Endothelial cell of umbilical vein (primary cell): ENCODE measurements around the gene ADAM33. TPM values are rescaled to one million over a fixed set of nuclear protein-coding genes. Genes with fewer than 3 reads are reported as not detected.

Source experiments
- BruUV-seq: library from RNA; stranded (reverse); fragments of 400-500 nt; replicated peaks from 2 replicates; lab custom pipeline; 2021; lab: Mats Ljungman, UMichigan
- CTCF ChIA-PET: fragments of 300-600, 350-600 bp; sonication (Branson Sonifier 250); formaldehyde crosslinking; loops from one replicate; lab custom pipeline; 2021; ENCODE audit warnings: antibody characterized with exemption, inconsistent platforms; lab: Charles Lee
- POLR2A ChIA-PET: fragments of 300-600, 350-600 bp; sonication (Branson Sonifier 250); formaldehyde crosslinking; loops from one replicate; lab custom pipeline; 2021; ENCODE audit warnings: antibody characterized with exemption, inconsistent platforms; lab: Charles Lee
- DNase-seq: peaks from one replicate; pipeline ENCODE4 v3.0.0-alpha.2; 2011; ENCODE audit warnings: low read depth, low spot score
- FAIRE-seq: peaks from 2 replicates; lab custom pipeline; 2011; peaks lifted over from hg19 to GRCh38; lab: Jason Lieb, UNC
- H2AFZ ChIP-seq: 2 replicates; pipeline ENCODE4 v1.6.0; 2012; ENCODE audit warnings: low read depth, low read length, control low read depth, inconsistent platforms
- H3K27ac ChIP-seq: 2 replicates; pipeline ENCODE4 v1.5.1; 2011; ENCODE audit warnings: low read depth, mild to moderate bottlenecking, control low read depth, low read length, moderate library complexity; ENCODE audit not compliant: insufficient read depth
- H3K27me3 ChIP-seq, 2 experiments: 2 replicates each; pipeline versions ENCODE4 v1.6.0 to v1.6.1; 2011; ENCODE audit warnings: low read length in 2 of 2, mixed read lengths in 1 of 2; ENCODE audit not compliant: control insufficient read depth in 2 of 2, insufficient read depth in 2 of 2
- H3K36me3 ChIP-seq, 2 experiments: 2 replicates in 1 of 2; 3 replicates in 1 of 2; pipeline ENCODE4 v1.5.1; 2011; ENCODE audit warnings: low read length in 2 of 2, mild to moderate bottlenecking in 1 of 2, moderate library complexity in 1 of 2; ENCODE audit not compliant: control insufficient read depth in 2 of 2, insufficient read depth in 2 of 2; ENCODE audit errors: extremely low read depth in 1 of 2
- H3K4me1 ChIP-seq: 3 replicates; pipeline ENCODE4 v1.5.1; 2011; ENCODE audit warnings: mild to moderate bottlenecking, low read length; ENCODE audit not compliant: control insufficient read depth, insufficient read depth; ENCODE audit errors: extremely low read depth
- H3K4me2 ChIP-seq: 2 replicates; pipeline ENCODE4 v1.6.1; 2011; ENCODE audit warnings: low read length, control low read depth, mixed read lengths; ENCODE audit not compliant: insufficient read depth
- H3K4me3 ChIP-seq, 3 experiments: fragments of 200-600 bp in 1 of 3; sonication (generic), shearing (Covaris generic) in 1 of 3; replicated peaks in 1 of 3; 2 replicates each; pipeline ENCODE4 v1.5.1; 2011 to 2016; ENCODE audit warnings: control low read depth in 3 of 3, low read length in 3 of 3, mild to moderate bottlenecking in 2 of 3, inconsistent platforms in 1 of 3, low read depth in 1 of 3, moderate library complexity in 1 of 3; ENCODE audit not compliant: insufficient read depth in 1 of 3
- H3K79me2 ChIP-seq: 2 replicates; pipeline ENCODE4 v1.6.0; 2012; ENCODE audit warnings: low read length, inconsistent platforms; ENCODE audit not compliant: control insufficient read depth, insufficient read depth
- H3K9ac ChIP-seq: replicated peaks from 2 replicates; pipeline ENCODE3; 2011; ENCODE audit warnings: low read length, control low read depth; ENCODE audit not compliant: insufficient read depth; ENCODE audit errors: extremely low read depth
- H3K9me1 ChIP-seq: replicated peaks from 3 replicates; pipeline ENCODE4 v1.6.0; 2011; ENCODE audit warnings: mild to moderate bottlenecking, low read length; ENCODE audit not compliant: control insufficient read depth, insufficient read depth; ENCODE audit errors: extremely low read depth
- H3K9me3 ChIP-seq: replicated peaks from 2 replicates; pipeline ENCODE4 v1.5.1; 2012; ENCODE audit warnings: low read length, inconsistent platforms; ENCODE audit not compliant: control insufficient read depth, insufficient read depth
- H4K20me1 ChIP-seq: replicated peaks from 2 replicates; pipeline ENCODE3; 2011; ENCODE audit warnings: mild to moderate bottlenecking, low read length; ENCODE audit not compliant: control insufficient read depth, insufficient read depth; ENCODE audit errors: extremely low read depth
- EZH2 ChIP-seq: IDR thresholded peaks from 2 replicates; pipeline ENCODE4 v1.6.1; 2012; ENCODE audit warnings: borderline replicate concordance, low read depth, mild to moderate bottlenecking, moderate library complexity, low read length, inconsistent platforms; ENCODE audit not compliant: severe bottlenecking
- FOS ChIP-seq: IDR thresholded peaks from 2 replicates; pipeline ENCODE4 v1.6.1; 2011; ENCODE audit warnings: mild to moderate bottlenecking, low read length, moderate library complexity, borderline replicate concordance; ENCODE audit not compliant: insufficient read depth
- GATA2 ChIP-seq: IDR thresholded peaks from 2 replicates; pipeline ENCODE4 v1.7.0; 2011; ENCODE audit warnings: low read depth, mild to moderate bottlenecking, moderate library complexity, mixed read lengths, low read length; ENCODE audit not compliant: insufficient read length, insufficient read depth
- JUN ChIP-seq: IDR thresholded peaks from 2 replicates; pipeline ENCODE4 v1.6.1; 2011; ENCODE audit warnings: borderline replicate concordance, low read depth; ENCODE audit not compliant: insufficient read length, insufficient read depth
- MYC ChIP-seq: IDR thresholded peaks from one replicate; pipeline ENCODE4 v1.6.1; 2011; ENCODE audit warnings: mild to moderate bottlenecking, low read depth, low read length
- POLR2A ChIP-seq: IDR thresholded peaks from 2 replicates; pipeline ENCODE4 v1.6.1; 2012; ENCODE audit warnings: low read depth, mild to moderate bottlenecking, control low read depth, low read length
- POLR2AphosphoS5 ChIP-seq: IDR thresholded peaks from 2 replicates; pipeline ENCODE4 v1.6.1; 2012; ENCODE audit warnings: low read depth, mild to moderate bottlenecking, control low read depth, low read length, moderate library complexity; ENCODE audit not compliant: insufficient read depth
- dilution Hi-C: fragments of 300-500 bp; cut with MboI; formaldehyde crosslinking; loops from one replicate; pipeline ENCODE4 v1.15.0; 2019; ENCODE audit warnings: low sequenced_read_pairs; ENCODE audit not compliant: extremely low pct_ligation_motif_present
- intact Hi-C: fragments of 100-400 bp; cut with micrococcal nuclease; formaldehyde crosslinking; loops from one replicate; pipeline ENCODE4 v1.10.0; 2022
- polyA plus RNA-seq, 4 experiments: library from polyadenylated mRNA; depleted of rRNA in 3 of 4; stranded (reverse) in 3 of 4; unstranded in 1 of 4; fragments of >200 nt; gene quantifications; 2 replicates each; pipeline versions ENCODE4 v1.2.1 to v1.2.3, GENCODE V29; 2011 to 2012; ENCODE audit warnings: missing spikeins in 1 of 4
- total RNA-seq: library from RNA; stranded (reverse); gene quantifications from 2 replicates; pipeline ENCODE4 v1.2.3, GENCODE V29; 2021
- TF ChIP-seq, protein P1 (sequence below): IDR thresholded peaks from 2 replicates; pipeline ENCODE4 v1.6.1; 2011; ENCODE audit not compliant: insufficient read depth, insufficient read length
- TF ChIP-seq, protein P2 (sequence below), 2 donors: IDR thresholded peaks; 1 replicate in 1 of 2; 2 replicates in 1 of 2; pipeline ENCODE4 v1.5.1; 2011; ENCODE audit warnings: low read length in 2 of 2, mild to moderate bottlenecking in 2 of 2, moderate library complexity in 2 of 2, control low read depth in 1 of 2, inconsistent platforms in 1 of 2, low read depth in 1 of 2; ENCODE audit not compliant: insufficient read depth in 1 of 2; ENCODE audit errors: extremely low read depth in 1 of 2

Gene ADAM33
- total and polyA plus RNA-seq, 2 donors (not counting 3 experiments of a cell fraction or from before 2014, with no cell fraction given): 0.06 to 0.18 TPM

DNA sequence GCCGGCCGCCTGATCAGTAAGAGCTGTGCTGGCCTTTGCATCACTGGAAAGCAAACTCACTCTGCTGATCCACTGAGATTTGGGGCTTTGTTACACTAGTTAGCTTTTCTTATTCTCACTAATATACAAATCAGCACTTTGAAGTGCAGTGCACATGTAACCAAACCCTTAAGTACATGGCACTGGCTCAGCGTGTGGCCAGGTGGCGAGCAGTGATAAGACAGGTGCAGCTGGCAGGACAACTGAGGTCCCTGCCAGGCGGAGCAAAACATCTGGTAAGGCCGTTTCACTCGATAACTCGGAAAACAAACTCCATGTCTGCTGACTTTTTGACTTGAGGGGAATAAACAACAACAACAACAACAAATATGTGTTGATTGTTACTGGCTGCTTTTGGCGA is 29.6 kb downstream of the ADAM33 start:
- no peak overlapping the region for H3K4me3 ChIP-seq
- H4K20me1 ChIP-seq: no peaks in the 10 kb centered on the region
- H3K9me3 ChIP-seq: no peaks in the 10 kb centered on the region
- FAIRE-seq (no peak), DNase-seq (no peak)
- H2AFZ ChIP-seq: no peak overlapping the region
- no TSS peak for BruUV-seq
- intact Hi-C loops (no loop called here), dilution Hi-C loops (no loop called here)
- H3K27me3 ChIP-seq: no peaks in the 10 kb centered on the region
- TF ChIP-seq, protein P1, sequence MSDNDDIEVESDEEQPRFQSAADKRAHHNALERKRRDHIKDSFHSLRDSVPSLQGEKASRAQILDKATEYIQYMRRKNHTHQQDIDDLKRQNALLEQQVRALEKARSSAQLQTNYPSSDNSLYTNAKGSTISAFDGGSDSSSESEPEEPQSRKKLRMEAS: no peak
- TF ChIP-seq JUN (no peak), POLR2AphosphoS5 (no peak), MYC (no peak), GATA2 (no peak), POLR2A (no peak), FOS (no peak), EZH2 (no peak)
- TF ChIP-seq, protein P2, sequence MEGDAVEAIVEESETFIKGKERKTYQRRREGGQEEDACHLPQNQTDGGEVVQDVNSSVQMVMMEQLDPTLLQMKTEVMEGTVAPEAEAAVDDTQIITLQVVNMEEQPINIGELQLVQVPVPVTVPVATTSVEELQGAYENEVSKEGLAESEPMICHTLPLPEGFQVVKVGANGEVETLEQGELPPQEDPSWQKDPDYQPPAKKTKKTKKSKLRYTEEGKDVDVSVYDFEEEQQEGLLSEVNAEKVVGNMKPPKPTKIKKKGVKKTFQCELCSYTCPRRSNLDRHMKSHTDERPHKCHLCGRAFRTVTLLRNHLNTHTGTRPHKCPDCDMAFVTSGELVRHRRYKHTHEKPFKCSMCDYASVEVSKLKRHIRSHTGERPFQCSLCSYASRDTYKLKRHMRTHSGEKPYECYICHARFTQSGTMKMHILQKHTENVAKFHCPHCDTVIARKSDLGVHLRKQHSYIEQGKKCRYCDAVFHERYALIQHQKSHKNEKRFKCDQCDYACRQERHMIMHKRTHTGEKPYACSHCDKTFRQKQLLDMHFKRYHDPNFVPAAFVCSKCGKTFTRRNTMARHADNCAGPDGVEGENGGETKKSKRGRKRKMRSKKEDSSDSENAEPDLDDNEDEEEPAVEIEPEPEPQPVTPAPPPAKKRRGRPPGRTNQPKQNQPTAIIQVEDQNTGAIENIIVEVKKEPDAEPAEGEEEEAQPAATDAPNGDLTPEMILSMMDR (IDR thresholded peaks at IDR 0.05; ENCODE audit: extremely low read depth in 1 of 2, insufficient read depth in 1 of 2, low read depth in 1 of 2, low read length in 2 of 2): no peak
- no peaks in the 10 kb centered on the region for H3K36me3 ChIP-seq
- H3K9ac ChIP-seq: no peak overlapping the region
- no peaks in the 10 kb centered on the region for H3K4me1 ChIP-seq
- no peaks in the 10 kb centered on the region for H3K9me1 ChIP-seq
- H3K27ac ChIP-seq: no peak overlapping the region
- CTCF ChIA-PET: interaction anchor here (0.8 kb wide), 1 partner anchor 89 kb away, joined by 3 read pairs; no protein-coding TSS in a partner anchor
- H3K79me2 ChIP-seq: no peaks in the 10 kb centered on the region
- no peak overlapping the region for H3K4me2 ChIP-seq
- POLR2A ChIA-PET: no interaction called here
